Mucosa of gallbladder (tissue), 1 donor: ENCODE results near the gene TOX3. TPM values are rescaled to one million over a fixed set of nuclear protein-coding genes. Genes with fewer than 3 reads are reported as not detected.

Experiments
- DNase-seq: peaks from one replicate; pipeline ENCODE4 v3.0.0-alpha.2; 2020; ENCODE audit warnings: low spot score
- total RNA-seq: library from RNA; stranded (reverse); gene quantifications from one replicate; pipeline ENCODE4 v1.2.1, GENCODE V29; 2021
- donor health status: DM: no; HTN: no; CAD: no.

TOX3 gene
- total RNA-seq, 1 donor from 2014 or later, result 38.8 TPM

DNA sequence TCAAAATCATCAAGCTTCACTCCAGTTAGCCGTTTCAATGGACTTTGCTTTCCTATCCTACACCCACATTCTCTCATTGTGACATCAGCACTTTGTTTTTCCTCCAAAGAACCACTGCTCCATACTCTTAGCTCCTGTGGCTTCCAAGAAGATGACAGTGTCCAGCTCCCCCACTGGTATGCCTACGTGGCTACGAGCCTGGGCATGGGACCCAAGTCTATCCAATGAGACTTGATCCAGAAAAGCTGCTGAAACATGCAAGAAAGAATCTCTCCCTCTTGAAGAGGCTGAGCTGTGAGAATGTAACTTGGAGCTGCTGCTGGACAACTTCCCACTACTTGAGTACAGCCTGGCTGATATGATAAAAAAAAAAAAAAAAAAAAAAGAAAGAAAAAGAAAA lies 9.4 kb downstream of the TOX3 start:
- DNase-seq, result peak; percentile 55

DNA sequence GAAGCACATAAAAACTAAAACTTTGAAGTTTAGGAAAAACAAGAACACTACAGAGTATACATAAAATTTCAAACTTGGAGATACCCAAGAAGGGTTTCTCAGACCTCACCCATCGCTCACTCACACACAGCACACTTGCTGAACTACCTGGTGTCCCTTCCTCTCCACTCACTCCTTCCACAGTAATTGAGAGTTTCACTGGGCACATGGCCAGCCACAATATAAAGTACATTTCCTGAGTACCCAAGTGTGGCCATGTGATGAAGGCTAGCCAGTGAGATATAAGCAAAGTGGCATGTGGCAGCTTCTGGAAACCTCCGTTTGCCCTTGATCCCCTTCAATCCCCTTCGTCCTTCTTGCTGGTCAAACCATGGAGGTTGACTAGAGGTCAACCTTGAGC lies 11.9 kb downstream of the TOX3 start:
- DNase-seq, result no peak

DNA sequence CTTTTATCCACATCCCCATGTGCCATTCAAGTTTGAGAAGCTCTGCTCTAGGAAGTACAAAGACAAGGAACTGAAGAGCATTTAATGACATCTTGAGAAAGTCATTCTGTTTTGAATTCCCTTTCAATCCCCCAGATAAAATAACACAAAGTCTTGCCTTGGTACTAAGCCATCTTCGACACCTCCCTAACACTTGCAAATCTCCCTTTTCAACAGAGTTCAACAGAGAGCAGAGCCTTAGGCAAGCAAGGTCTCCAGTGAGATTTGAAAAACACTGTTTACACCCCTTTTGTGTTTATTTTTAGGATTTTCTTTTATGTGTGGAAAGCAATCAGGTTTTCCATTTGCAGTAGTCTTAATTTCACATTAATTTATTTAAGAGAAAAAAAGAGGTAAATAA lies 13.6 kb downstream of the TOX3 start:
- no peak for DNase-seq

DNA sequence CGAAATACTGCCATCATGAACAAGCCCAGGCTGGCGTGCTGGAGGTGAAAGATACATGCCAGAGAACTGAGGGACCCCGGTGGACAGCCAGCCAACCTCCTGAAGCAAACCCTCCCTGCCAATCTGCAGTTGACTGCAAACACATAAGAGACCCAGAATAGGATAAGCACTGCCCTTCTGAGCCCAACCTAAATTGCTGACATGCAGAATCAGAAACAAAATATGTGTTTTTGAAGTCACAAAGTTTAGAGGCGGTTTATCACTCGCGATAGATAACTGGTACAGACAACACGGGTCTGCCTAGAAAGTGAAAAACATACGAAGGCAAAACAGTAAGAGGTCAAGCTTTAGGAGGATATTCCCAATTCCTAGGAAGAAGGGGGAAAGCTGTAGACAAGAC lies 14.6 kb downstream of the TOX3 start:
- no peak for DNase-seq

DNA sequence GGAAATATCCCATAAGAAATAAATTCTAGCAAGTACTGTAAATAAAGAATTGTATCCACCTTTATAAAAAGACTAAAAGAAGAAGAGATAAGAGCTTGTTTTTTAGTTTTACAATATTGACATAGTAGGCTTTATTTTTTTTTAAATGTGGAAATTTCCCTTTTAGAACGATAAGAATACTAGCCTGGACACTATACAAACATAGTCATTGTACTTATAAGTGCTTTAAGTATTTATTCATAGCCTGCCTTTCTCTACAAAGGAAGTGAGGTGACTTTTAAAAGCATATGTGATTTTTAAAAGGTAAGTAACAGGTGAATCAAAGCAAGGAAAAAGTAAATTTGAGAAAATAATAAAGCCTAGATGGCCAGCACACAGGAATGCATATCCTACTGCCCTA lies 17.7 kb downstream of the TOX3 start:
- no peak for DNase-seq

DNA sequence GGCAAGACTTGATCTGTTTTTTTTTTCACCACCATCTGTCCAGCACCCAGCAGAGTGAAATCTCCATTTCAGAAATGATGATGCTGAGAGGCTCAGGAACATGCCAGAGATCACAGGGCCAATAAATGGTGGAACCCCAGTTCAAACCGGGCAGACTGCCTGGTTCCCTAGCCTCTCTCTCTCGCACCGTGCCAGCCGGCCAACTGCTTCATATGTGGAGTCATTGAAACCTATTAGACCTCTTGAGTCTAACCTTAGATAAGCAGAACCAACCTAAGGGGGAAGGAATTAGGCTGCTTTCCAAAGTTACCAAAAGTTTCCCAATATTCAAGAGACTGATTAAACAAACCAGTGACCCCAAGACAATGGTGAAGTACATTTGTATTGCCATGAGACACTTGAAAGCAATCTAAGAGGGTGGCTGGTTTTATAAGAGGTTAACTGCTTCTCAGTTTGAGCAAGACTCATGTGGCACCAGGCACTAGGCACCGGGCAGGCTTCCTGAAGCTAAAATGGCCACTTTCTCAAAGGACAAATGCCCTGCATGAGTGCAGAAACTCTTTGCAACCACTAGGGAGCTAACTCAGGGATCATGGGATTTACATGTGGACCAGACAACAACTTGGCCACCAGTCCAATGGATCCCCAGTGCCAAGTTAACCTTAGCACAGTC lies 18.4 kb downstream of the TOX3 start:
- peak; percentile 67 for DNase-seq

DNA sequence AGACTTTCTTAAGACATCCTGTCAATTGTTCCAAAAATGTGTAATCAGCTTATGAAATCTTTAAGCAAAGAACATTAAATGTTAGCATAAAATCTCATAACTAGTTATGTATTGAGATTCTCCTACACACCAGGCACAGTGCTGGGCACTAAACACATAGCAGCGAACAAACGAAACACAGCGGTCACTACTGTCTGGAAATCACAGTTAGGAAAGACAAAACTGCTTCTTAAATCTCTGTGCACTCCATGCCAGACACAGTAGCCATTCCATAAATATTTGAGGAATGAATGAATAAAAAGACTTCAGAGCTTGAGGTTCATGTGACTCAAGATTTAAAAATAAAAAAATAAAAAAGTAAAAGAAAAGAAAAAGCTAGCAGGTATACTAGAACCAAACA lies 20.1 kb downstream of the TOX3 start:
- DNase-seq, result no peak

DNA sequence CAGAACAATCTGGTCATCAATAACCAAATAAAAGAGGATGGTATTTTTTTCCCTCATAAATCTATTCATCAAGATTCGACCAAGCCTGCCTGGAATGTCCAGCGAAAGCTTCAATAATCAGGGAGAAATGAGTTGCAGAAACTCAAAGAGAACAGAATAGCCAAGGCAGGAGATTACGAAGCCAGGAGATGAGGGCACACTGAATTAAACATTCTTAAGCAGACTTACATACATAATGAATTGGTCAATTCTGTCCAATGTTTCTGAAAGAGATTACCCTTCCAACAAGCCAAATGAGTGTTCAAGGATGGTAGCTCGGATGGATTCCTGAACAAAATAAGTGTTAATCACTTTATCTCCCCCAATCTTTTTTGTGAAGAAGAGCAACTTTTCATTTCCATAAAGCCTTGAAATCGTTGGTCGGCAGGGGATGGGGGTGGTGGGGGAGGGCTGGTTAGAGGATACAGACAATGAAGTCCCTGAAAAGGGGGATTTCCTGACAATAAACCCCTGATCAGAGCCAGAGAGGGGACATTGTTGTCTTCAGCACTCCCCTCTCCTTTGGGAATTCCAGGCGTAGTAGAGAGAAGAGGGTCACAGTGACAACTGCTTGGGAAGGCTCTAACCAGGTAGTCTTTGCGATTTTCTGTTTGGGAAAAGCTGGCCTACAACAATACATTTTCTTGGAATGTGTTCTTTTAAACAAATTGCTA lies 20.7 kb downstream of the TOX3 start:
- no peak for DNase-seq

DNA sequence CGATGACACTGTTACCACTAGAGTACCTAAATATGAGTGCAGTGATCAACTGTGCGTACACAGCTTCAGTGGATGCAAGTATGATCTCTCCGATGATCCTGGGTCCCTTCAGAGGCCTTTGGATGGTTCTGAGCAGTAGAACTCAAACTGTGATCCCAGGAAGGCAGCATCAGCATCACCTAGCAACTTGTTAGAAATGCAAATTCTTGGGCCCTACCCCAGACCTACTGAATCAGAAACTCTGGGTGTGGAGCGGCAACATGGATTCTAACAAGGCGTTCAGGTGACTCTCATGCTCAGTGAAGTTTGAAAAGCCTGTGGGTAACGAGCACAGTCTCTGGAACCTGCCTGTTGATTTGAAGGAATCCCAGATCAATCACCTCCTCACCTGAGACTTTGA lies 25.4 kb downstream of the TOX3 start:
- DNase-seq, result no peak

DNA sequence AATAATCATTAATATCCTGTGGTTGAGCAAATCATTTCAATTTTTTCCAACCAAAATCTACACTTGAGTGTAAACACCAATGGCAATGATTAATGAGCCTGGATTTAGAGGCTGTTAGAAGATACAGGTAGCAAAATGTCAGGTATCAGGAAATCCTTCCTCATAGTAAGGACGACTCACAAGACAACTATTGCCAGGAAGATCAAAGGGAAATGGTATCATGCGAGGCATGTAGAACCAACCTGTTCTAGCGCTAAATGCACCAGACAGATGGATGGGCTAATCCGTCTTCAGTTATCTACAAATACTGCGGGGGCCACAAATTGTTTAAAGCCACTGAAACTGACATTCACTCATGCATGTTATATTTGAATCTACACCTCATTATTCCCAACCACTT lies 28.1 kb downstream of the TOX3 start:
- no peak for DNase-seq

DNA sequence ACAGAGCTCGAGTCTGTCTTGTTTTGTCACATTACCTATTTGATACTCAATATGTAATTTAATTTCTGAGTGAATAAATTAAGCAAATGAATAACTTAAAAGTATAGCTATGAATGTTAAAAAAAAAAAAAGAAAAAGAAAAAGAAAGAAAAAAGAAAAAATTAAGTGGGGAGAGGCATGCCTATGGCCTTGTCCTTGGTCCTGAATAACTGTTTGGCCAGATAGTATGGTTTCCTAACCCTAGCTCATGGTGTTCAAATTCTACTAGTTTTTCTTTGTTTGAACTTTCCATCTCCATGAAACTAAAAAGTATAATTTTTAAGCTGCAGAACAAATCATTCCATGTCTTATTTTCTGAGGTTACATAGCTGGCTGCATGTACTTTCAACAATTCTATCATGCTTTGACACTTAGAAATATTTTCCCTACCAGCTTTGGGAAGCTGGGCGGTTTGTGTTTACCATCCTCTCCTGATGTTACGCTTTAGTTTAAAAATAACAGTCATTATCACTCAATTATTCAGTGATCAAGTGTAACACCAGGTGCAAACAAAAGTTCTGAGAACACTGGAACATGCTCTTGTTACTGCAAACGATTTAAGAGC lies 31.8 kb downstream of the TOX3 start:
- no peak for DNase-seq

DNA sequence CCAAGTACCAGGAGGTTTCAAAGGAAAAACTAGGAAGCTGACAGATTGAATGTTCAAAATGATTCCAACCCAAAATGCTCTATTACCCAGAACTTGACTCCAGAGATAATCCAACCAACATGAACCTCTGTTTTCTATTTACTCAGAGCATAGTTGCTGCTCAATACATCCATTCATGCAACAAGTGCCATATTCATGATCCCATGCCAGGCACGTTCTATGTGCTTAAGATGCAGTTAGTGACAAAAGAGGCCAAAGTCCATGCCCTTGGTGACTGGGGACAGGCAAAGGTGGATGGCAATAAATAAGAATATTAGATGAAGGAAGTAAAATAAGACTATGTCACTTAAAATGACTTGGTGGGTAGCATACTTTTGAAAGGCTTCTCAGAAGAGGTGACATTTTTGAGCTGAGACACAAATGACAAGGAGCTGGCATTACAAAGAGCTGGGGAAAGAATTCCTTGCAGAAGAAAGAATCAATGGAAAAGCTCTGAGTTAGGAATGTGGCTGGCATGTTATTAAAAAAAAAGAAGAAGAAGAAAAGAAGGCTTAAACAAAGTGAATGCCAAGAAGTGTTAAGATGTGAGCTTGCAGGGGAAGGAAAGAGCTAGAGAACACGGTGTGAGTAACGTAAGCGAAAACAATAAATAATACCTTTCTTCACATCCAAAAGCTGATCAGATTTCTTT lies 34.5 kb downstream of the TOX3 start:
- DNase-seq, result no peak

DNA sequence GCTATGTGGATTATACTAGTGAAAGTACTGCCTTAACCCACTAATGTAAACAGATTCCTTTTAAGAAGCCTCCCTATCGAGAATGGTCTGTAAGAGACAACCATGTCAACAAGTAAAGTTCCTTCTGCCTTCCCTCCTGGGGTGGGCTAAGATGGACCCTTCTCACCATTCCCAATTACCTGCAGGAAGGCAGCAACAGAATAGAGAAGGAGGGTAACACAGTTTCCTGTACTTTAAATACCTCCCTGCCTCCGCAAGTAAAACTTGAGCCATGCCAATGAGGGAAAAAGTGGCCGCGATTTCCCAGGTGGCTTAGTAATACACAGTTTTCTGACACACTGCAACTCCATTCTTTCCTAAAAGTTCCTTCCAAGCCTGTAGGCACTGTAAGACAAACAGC lies 45.2 kb downstream of the TOX3 start:
- DNase-seq, result no peak

DNA sequence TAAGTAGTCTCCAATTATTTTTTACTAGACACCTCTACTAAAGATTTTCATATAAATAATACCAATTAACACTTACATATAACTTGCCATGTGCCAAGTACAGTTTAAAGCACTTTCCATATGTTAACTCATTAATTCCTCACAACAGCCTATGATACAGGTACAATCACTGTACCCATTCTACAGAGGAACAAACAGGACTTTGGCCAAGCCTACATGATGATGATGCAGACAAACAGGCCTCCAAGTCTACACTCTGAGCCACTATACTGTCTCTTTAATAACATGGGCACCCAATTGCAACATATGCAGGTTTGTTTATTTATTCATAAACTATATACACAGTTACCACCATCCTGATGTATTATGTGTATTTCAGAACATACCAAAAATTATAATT lies 46.0 kb downstream of the TOX3 start:
- DNase-seq, result no peak

DNA sequence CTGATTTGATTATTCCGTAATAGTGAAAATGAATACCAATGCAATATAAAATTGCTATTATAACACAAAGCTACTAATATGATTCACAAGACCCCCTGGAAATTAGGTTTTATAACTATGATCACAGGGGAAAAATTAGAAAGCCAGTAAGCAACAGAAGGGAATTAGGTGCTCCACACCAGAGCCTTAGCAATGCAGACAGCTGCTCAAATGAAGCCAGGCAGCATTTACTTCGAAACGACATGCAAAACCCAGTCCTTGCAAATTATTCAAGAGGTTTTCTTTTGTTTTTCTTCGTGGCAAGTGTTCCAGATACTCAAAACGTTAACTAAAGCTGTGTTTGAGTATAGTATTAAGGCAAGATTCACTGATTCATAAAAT lies 47.9 kb downstream of the TOX3 start:
- no peak for DNase-seq

DNA sequence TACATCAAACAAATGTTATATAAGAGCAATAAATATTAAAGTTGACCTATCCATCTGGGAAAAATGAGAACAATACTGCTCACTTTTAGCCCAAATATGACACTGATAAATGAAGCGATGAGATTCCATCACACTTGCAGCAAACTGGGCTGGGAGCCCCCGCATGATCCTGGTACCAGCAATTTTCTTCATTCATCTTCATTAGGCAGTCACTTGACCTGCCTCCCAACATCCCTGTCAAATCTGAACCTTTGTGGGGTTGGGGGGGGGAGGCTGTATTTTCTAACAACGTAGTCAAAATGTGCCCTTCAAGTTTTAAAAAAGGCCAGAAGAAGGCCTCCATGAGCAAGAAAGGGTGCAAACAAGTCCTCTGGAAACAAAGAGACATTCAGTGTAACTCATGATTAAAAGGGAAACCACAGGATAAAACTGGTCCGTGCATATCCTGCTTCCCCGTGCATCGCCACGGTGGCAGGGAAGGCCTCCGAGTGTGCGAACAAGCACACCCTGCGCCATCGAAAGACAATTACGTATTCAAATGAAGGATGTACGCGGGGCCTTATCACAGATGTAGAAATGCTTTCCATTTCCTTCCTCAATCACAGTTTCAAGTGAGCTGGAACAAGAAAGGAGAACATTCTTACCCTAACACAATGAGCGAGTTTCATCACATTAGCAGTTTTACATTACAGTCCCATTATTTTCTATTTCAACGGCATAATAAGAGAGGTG lies 48.4 kb downstream of the TOX3 start:
- no peak for DNase-seq

DNA sequence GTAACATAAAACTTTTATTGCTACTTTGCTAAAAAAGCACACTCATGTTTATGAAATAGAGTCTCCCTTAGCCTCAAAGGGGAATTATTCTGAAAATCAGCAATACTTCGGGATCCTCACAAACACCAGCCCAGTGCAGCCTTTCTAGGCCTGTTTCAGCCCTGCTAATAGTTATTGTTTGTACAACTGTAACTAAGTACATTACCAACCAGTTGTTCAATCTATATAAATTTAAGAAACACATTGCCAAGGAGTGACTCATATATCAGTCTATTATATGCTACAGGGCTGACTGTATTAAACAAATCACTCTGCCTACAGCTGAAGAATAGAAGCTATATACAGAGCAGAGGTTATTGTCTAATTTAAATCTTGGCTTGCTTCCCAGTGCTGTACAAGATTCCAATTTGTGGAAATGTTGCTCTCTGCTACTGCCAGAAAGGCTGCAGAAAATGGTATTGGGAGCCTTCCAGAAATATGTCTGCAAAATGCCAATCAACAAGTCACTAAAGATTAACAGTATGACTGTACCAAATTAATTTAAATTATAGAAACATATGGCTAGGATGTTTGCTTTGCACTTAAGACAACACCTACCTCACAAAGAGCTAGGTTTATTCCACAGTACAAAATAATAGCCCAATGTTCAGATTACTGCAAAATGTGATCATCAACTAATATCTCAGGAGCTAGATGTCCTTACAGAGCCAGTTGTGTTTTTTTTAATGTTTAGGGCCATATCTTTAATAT lies 49.7 kb downstream of the TOX3 start:
- no peak for DNase-seq

DNA sequence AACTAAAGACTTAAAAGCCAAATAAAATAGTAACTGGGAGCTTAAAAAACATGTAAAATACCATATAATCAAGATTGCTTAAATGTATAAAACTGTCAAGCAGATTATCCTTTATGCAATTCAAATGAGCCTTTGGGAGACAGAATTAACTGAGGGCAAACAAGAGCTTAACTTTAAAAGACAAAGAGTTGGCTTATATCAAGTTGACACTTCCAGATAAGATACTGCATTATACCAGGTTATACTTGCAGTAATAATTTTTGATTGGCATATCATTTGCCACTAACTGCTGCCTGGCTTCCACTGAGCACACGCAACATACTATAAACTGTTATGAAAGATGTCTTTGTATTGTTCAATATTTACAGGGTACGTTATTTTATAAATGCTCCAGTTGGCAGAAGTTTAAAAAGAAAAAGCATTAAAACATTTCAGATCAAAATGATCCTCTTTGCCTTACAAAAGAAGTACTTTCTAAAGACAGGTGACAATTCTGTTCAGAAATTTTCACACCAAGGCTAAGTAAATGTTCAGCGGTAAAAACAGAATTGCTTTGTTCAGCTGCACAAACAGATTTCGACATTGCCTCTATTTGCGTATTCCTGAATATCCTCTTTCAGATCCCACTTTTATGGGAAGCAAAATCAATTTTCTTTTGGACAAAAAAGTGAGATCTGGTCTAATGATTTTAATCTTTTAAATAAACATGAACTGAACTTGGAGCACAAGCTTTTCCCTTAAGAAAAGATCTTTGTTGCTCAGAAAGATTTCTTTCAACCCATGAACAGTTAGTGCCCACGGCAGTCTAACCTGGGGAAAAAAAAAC lies 50.7 kb downstream of the TOX3 start:
- DNase-seq, result no peak

DNA sequence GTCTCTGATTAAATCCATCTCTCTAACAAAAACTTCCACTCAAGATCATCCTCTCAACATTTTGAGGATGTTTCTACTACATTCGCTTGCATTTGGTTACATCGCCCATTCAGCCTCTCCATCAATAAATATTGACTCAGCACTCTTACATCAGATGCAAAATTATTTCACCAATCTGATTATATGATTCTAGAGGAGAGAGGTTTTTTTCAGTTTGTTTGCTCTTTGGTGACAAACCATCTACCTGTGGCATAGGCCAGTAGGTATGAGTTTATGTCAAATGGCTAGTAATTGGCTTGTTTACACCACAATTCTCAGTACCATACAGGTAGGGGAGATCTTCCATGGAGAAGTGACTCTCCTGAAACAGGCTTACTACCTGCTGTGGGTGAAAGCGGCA lies 52.3 kb downstream of the TOX3 start:
- no peak for DNase-seq

DNA sequence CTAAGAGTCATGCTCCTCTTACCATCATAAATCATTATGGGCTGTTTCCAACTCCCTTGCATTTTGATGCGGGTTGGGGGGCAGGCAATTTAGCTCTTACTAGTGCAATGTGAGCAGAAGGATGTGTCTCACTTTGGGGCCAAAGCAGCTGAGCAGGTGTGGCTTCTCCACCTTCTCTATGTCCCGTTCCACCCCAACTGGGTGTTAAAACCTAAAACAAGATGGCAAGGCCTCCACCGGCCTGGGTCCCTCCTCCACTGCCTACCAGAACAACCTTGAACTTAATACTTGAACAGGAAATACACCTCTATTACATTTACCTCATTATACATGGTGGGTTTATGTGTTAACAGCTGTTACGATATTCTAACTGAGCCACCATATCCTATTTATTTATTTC lies 52.8 kb downstream of the TOX3 start:
- no peak for DNase-seq
